HepG2 (cell line): ENCODE results near the gene SEC61G. TPM values are rescaled to one million over a fixed set of nuclear protein-coding genes. Genes with fewer than 3 reads are reported as not detected.

ENCODE experiments used
- AHR ChIP-seq: IDR thresholded peaks from 2 replicates; pipeline ENCODE4 v1.6.1; 2018; ENCODE audit warnings: missing genetic modification reagents, missing compliant biosample characterization
- ARHGAP35 ChIP-seq: sonication (generic); formaldehyde crosslinking; IDR thresholded peaks from 2 replicates; pipeline ENCODE4 v1.9.0; 2022; ENCODE audit warnings: mild to moderate bottlenecking, inconsistent platforms, moderate library complexity, missing genetic modification reagents, borderline replicate concordance
- FLYWCH1 ChIP-seq: sonication (generic); formaldehyde crosslinking; IDR thresholded peaks from 2 replicates; pipeline ENCODE4 v1.8.1; 2023; ENCODE audit warnings: mild to moderate bottlenecking, missing genetic modification reagents
- GLI4 ChIP-seq: sonication (generic); formaldehyde crosslinking; IDR thresholded peaks from 2 replicates; pipeline ENCODE4 v1.5.1; 2020; ENCODE audit warnings: missing genetic modification reagents, mild to moderate bottlenecking, moderate library complexity, borderline replicate concordance
- GMEB1 ChIP-seq: sonication (generic); formaldehyde crosslinking; IDR thresholded peaks from 2 replicates; pipeline ENCODE4 v1.5.1; 2020; ENCODE audit warnings: missing genetic modification reagents, mild to moderate bottlenecking, borderline replicate concordance
- HNF4A ChIP-seq: sonication (generic); formaldehyde crosslinking; IDR thresholded peaks from 2 replicates; pipeline ENCODE4 v1.4.0; 2020; ENCODE audit warnings: missing genetic modification reagents
- HNRNPUL1 ChIP-seq: fragments of 200-400 bp; formaldehyde crosslinking; IDR thresholded peaks from 2 replicates; pipeline ENCODE4 v1.6.1; 2017; ENCODE audit warnings: low read depth, mild to moderate bottlenecking, low read length, moderate library complexity
- NFKBIZ ChIP-seq: IDR thresholded peaks from 2 replicates; pipeline ENCODE4 v1.6.1; 2018; ENCODE audit warnings: missing genetic modification reagents, missing compliant biosample characterization
- PHB2 ChIP-seq: fragments of 450-650 bp; IDR thresholded peaks from 2 replicates; pipeline ENCODE4 v1.6.1; 2018; ENCODE audit not compliant: partially characterized antibody
- RORA ChIP-seq: sonication (generic); formaldehyde crosslinking; IDR thresholded peaks from 2 replicates; pipeline ENCODE4 v1.5.0; 2020; ENCODE audit warnings: mild to moderate bottlenecking, missing genetic modification reagents, moderate library complexity
- ZFYVE20 ChIP-seq: sonication (generic); formaldehyde crosslinking; IDR thresholded peaks from 2 replicates; pipeline ENCODE4 v1.8.0; 2023; ENCODE audit warnings: low read depth, mild to moderate bottlenecking, moderate library complexity, missing genetic modification reagents, borderline replicate concordance
- ZNF430 ChIP-seq: sonication (generic); formaldehyde crosslinking; IDR thresholded peaks from 2 replicates; pipeline ENCODE4 v1.9.0; 2021; ENCODE audit warnings: mild to moderate bottlenecking, missing genetic modification reagents
- ZNF552 ChIP-seq: sonication (generic); formaldehyde crosslinking; IDR thresholded peaks from 2 replicates; pipeline ENCODE4 v1.9.0; 2022; ENCODE audit warnings: missing genetic modification reagents, mild to moderate bottlenecking, borderline replicate concordance
- ZNF703 ChIP-seq: sonication (generic); formaldehyde crosslinking; IDR thresholded peaks from 2 replicates; pipeline ENCODE4 v1.5.1; 2020; ENCODE audit warnings: missing genetic modification reagents, mild to moderate bottlenecking, moderate library complexity, borderline replicate concordance
- ZNF792 ChIP-seq: IDR thresholded peaks from 2 replicates; pipeline ENCODE4 v1.6.1; 2016
- polyA plus RNA-seq, 8 experiments: library from polyadenylated mRNA; depleted of rRNA in 3 of 8; stranded (reverse) in 7 of 8; unstranded in 1 of 8; fragments of >200 nt; fragmentation: Illumina TruSeq in 4 of 8; extraction: Trizol in 4 of 8; gene quantifications; 2 replicates each; pipeline versions ENCODE4 v1.2.1 to v1.2.3, GENCODE V29; 2011 to 2016; ENCODE audit warnings: low read depth in 4 of 8, missing spikeins in 1 of 8, mixed read lengths in 1 of 8; ENCODE audit not compliant: insufficient read depth in 1 of 8
- total RNA-seq, 5 experiments: library from RNA; depleted of rRNA; stranded (reverse); fragments of >200 nt; fragmentation: Illumina TruSeq; extraction: Trizol; gene quantifications; 2 replicates each; pipeline ENCODE4 v1.2.3, GENCODE V29; 2016; ENCODE audit warnings: low read depth in 1 of 5
- TF ChIP-seq, protein P1 (sequence below): sonication (generic); formaldehyde crosslinking; IDR thresholded peaks from 2 replicates; pipeline ENCODE4 v1.4.0; 2020; ENCODE audit warnings: missing genetic modification reagents, borderline replicate concordance
- TF ChIP-seq, protein P2 (sequence below): sonication (generic); formaldehyde crosslinking; IDR thresholded peaks from 2 replicates; pipeline ENCODE4 v1.5.1; 2020; ENCODE audit warnings: missing genetic modification reagents, mild to moderate bottlenecking, borderline replicate concordance
- TF ChIP-seq, protein P3 (sequence below): sonication (generic); formaldehyde crosslinking; IDR thresholded peaks from 2 replicates; pipeline ENCODE4 v1.4.0; 2020; ENCODE audit warnings: missing genetic modification reagents
- TF ChIP-seq, protein P4 (sequence below): IDR thresholded peaks from 2 replicates; pipeline ENCODE4 v1.6.1; 2016; ENCODE audit warnings: mild to moderate bottlenecking, missing biosample characterization, missing genetic modification reagents

SEC61G gene
- total and polyA plus RNA-seq, 2 of the 13 experiments (the other 11 are each of a cell fraction or from before 2014, with no cell fraction given): 126 to 328 TPM

- TF ChIP-seq, protein P1, sequence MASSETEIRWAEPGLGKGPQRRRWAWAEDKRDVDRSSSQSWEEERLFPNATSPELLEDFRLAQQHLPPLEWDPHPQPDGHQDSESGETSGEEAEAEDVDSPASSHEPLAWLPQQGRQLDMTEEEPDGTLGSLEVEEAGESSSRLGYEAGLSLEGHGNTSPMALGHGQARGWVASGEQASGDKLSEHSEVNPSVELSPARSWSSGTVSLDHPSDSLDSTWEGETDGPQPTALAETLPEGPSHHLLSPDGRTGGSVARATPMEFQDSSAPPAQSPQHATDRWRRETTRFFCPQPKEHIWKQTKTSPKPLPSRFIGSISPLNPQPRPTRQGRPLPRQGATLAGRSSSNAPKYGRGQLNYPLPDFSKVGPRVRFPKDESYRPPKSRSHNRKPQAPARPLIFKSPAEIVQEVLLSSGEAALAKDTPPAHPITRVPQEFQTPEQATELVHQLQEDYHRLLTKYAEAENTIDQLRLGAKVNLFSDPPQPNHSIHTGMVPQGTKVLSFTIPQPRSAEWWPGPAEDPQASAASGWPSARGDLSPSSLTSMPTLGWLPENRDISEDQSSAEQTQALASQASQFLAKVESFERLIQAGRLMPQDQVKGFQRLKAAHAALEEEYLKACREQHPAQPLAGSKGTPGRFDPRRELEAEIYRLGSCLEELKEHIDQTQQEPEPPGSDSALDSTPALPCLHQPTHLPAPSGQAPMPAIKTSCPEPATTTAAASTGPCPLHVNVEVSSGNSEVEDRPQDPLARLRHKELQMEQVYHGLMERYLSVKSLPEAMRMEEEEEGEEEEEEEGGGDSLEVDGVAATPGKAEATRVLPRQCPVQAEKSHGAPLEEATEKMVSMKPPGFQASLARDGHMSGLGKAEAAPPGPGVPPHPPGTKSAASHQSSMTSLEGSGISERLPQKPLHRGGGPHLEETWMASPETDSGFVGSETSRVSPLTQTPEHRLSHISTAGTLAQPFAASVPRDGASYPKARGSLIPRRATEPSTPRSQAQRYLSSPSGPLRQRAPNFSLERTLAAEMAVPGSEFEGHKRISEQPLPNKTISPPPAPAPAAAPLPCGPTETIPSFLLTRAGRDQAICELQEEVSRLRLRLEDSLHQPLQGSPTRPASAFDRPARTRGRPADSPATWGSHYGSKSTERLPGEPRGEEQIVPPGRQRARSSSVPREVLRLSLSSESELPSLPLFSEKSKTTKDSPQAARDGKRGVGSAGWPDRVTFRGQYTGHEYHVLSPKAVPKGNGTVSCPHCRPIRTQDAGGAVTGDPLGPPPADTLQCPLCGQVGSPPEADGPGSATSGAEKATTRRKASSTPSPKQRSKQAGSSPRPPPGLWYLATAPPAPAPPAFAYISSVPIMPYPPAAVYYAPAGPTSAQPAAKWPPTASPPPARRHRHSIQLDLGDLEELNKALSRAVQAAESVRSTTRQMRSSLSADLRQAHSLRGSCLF: no peak
- TF ChIP-seq AHR (CRISPR knock-in tag) (0 out of 2 replicates have a peak, but pooled peaks have one; percentile 46), NFKBIZ (no peak), FLYWCH1 (CRISPR knock-in tag) (no peak), HNRNPUL1 (no peak), PHB2 (no peak), ZNF552 (CRISPR knock-in tag) (no peak), ZFYVE20 (CRISPR knock-in tag) (no peak), ZNF792 (CRISPR knock-in tag) (no peak), ARHGAP35 (CRISPR knock-in tag) (no peak), ZNF430 (CRISPR knock-in tag) (no peak), RORA (CRISPR knock-in tag) (no peak), GMEB1 (CRISPR knock-in tag) (no peak), ZNF703 (CRISPR knock-in tag) (no peak), HNF4A (CRISPR knock-in tag) (no peak), GLI4 (no peak)
- TF ChIP-seq, protein P2, sequence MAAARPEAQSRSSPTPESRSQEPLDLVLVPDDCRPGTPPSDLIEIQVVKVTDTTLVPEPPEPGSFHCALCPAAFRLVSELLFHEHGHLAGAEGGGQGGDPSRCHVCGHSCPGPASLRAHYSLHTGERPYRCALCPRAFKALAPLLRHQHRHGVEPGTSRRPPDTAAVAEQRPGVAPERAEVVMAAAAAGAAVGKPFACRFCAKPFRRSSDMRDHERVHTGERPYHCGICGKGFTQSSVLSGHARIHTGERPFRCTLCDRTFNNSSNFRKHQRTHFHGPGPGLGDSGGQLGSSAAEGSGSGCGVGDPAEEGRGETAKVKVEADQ (CRISPR knock-in tag): peak; percentile 59; the same call in 1 of the 2 replicates
- TF ChIP-seq, protein P3, sequence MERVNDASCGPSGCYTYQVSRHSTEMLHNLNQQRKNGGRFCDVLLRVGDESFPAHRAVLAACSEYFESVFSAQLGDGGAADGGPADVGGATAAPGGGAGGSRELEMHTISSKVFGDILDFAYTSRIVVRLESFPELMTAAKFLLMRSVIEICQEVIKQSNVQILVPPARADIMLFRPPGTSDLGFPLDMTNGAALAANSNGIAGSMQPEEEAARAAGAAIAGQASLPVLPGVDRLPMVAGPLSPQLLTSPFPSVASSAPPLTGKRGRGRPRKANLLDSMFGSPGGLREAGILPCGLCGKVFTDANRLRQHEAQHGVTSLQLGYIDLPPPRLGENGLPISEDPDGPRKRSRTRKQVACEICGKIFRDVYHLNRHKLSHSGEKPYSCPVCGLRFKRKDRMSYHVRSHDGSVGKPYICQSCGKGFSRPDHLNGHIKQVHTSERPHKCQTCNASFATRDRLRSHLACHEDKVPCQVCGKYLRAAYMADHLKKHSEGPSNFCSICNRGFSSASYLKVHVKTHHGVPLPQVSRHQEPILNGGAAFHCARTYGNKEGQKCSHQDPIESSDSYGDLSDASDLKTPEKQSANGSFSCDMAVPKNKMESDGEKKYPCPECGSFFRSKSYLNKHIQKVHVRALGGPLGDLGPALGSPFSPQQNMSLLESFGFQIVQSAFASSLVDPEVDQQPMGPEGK (CRISPR knock-in tag): no peak
- TF ChIP-seq, protein P4, sequence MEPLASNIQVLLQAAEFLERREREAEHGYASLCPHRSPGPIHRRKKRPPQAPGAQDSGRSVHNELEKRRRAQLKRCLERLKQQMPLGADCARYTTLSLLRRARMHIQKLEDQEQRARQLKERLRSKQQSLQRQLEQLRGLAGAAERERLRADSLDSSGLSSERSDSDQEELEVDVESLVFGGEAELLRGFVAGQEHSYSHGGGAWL (CRISPR knock-in tag): peak; percentile 41; the same call in 1 of the 2 replicates
Observed at GRCh38 chr7:54773472-54774399, 14.7 kb upstream of the SEC61G start (continued).
